Activated CD8-positive, alpha-beta memory T cell treated with anti-CD3 and anti-CD28 coated beads for 36 hours (primary cell): Measurements from ENCODE around the gene PPM1J. TPM values are rescaled to one million over a fixed set of nuclear protein-coding genes. Genes with fewer than 3 reads are reported as not detected.

ENCODE experiments used
- CTCF ChIA-PET: fragments of 350-600 bp; sonication (Branson Sonifier 250); formaldehyde crosslinking; loops from one replicate; lab custom pipeline; 2021; ENCODE audit warnings: antibody characterized with exemption; lab: Charles Lee
- POLR2A ChIA-PET: fragments of 350-600 bp; sonication (Branson Sonifier 250); formaldehyde crosslinking; loops from one replicate; lab custom pipeline; 2021; ENCODE audit warnings: antibody characterized with exemption; lab: Charles Lee
- total RNA-seq, 2 experiments: library from RNA; stranded (reverse); gene quantifications; one replicate each; pipeline ENCODE4 v1.2.3, GENCODE V29; 2021

PPM1J gene
- total RNA-seq, 2 experiments from 2014 or later = 0.42 to 0.88 TPM

GRCh38 chr1:112675728-112676381, 39.3 kb downstream of the PPM1J start:
- ChIA-PET POLR2A (interaction anchor here (1.5 to 2.4 kb wide), 4 partner anchors 24 to 56 kb away, joined by 7 to 12 read pairs (median 8); partner anchors contain the start of gene CAPZA1), CTCF (interaction anchor here (0.6 to 1.2 kb wide), 2 partner anchors 39 to 404 kb away, joined by 3 read pairs; partner anchors contain the start of gene PPM1J)

GRCh38 chr1:112674986-112675727, 40.0 kb downstream of the PPM1J start:
- POLR2A ChIA-PET = interaction anchor here (0.8 to 2.4 kb wide), 9 partner anchors 11 to 55 kb away, joined by 3 to 14 read pairs (median 7); partner anchors contain the start of genes CAPZA1 and PPM1J

GRCh38 chr1:112674440-112674985, 40.6 kb downstream of the PPM1J start, which contains the start of gene MOV10:
MOV10 (plus strand) TSS chr1:112674659; CDS start chr1:112674913, 254 bp downstream.
- ChIA-PET POLR2A (interaction anchor here (0.8 to 2.4 kb wide), 10 partner anchors 10 to 55 kb away, joined by 3 to 14 read pairs (median 6); partner anchors contain the start of genes CAPZA1 and PPM1J), CTCF (interaction anchor here (0.6 to 1.4 kb wide), 8 partner anchors 10 to 42 kb away, joined by 3 to 4 read pairs (median 4); partner anchors contain the start of genes PPM1J and RHOC)

More at GRCh38 chr1:112674986-112675727, 40.0 kb downstream of the PPM1J start:
- CTCF ChIA-PET = interaction anchor here (0.6 to 1.4 kb wide), 9 partner anchors 10 to 405 kb away, joined by 3 to 4 read pairs (median 3); partner anchors contain the start of genes PPM1J and RHOC

- CTCF ChIA-PET = interaction anchor here (0.5 to 1.4 kb wide), 6 partner anchors 13 to 283 kb away, joined by 3 to 4 read pairs (median 4); no protein-coding TSS in a partner anchor
- POLR2A ChIA-PET = interaction anchor here (0.7 to 2.4 kb wide), 8 partner anchors 10 to 52 kb away, joined by 3 to 14 read pairs (median 4); partner anchors contain the start of gene PPM1J
Observed at GRCh38 chr1:112673592-112674439, 41.3 kb downstream of the PPM1J start.

DNA sequence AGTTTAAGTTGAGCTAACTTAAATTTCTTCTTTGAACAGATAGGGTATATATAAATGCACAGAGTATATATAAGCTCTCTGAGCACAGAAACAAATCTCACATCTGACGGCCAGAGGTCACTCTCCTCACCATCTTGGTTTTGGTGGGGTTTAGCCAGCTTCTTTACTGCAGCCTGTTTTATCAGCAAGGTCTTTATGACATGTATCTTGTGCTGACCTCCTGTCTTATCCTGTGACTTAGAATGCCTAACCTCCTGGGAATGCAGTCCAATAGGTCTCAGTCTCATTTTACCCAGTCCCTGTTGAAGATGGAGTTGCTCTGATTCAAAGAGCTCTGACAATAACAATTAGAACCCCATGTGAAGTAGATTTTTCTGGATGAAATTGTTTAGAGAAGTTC, 42.3 kb downstream of the PPM1J start:
- ChIA-PET CTCF (interaction anchor here (0.7 to 1.5 kb wide), 3 partner anchors 12 to 282 kb away, joined by 3 read pairs; no protein-coding TSS in a partner anchor), POLR2A (no interaction called here)

- CTCF ChIA-PET = interaction anchor here (0.7 to 1.5 kb wide), 2 partner anchors 34 to 281 kb away, joined by 3 read pairs; no protein-coding TSS in a partner anchor
- POLR2A ChIA-PET = no interaction called here
Observed at GRCh38 chr1:112672009-112672408, 43.1 kb downstream of the PPM1J start.

- ChIA-PET POLR2A (no interaction called here), CTCF (interaction anchor here (1.2 kb wide), 1 partner anchor 33 kb away, joined by 3 read pairs; no protein-coding TSS in a partner anchor)
Observed at GRCh38 chr1:112666946-112667345, 48.2 kb downstream of the PPM1J start.

GRCh38 chr1:112665857-112666256, 49.3 kb downstream of the PPM1J start:
- ChIA-PET CTCF (no interaction called here), POLR2A (no interaction called here)

Other genes with a start within 250 kb of the PPM1J start
- gene WNT2B, start 206.4 kb downstream of the PPM1J start, total RNA-seq = not detected
- gene ST7L, start 96.2 kb downstream of the PPM1J start, total RNA-seq = 10 to 100 TPM; 11.3 to 12.5 TPM
- gene CAPZA1, start 95.5 kb downstream of the PPM1J start, total RNA-seq = 100 to 1,000 TPM; 257 to 261 TPM
- gene MOV10, start 40.7 kb downstream of the PPM1J start, total RNA-seq = 10 to 100 TPM; 38.1 to 40.4 TPM
- gene RHOC, start 8.2 kb downstream of the PPM1J start, total RNA-seq = 10 to 100 TPM; 34.9 to 35.9 TPM
- 10 to 100 TPM; 84.7 to 86.1 TPM for gene SLC16A1, start 240.9 kb upstream of the PPM1J start, total RNA-seq